Gastrocnemius medialis (tissue), 4 donors: ENCODE results near the gene NSL1. TPM values are rescaled to one million over a fixed set of nuclear protein-coding genes. Genes with fewer than 3 reads are reported as not detected.

Source experiments
- ATAC-seq, 2 donors: fragments of 150-250 bp; one replicate each; pipeline ENCODE4 v1.9.1; 2016
- DNase-seq, 2 donors: peaks; one replicate each; pipeline ENCODE4 v3.0.0-alpha.2; 2019
- H3K27ac ChIP-seq, 4 donors: fragments of 200-600 bp; sonication (generic); 1 replicate in 1 of 4; 2 replicates in 3 of 4; pipeline ENCODE4 v1.5.1; 2016 to 2018; ENCODE audit warnings: mild to moderate bottlenecking in 2 of 4, moderate library complexity in 1 of 4
- H3K27me3 ChIP-seq, 3 donors: fragments of 200-600 bp; sonication (generic) in 2 of 3; 1 replicate in 1 of 3; 2 replicates in 2 of 3; pipeline versions ENCODE4 v1.5.1 to v1.6.0; 2016 to 2019; ENCODE audit warnings: mild to moderate bottlenecking in 1 of 3, moderate library complexity in 1 of 3
- H3K36me3 ChIP-seq, 2 donors: fragments of 200-600 bp; sonication (generic) in 1 of 2; one replicate each; pipeline ENCODE4 v1.5.1; 2017 to 2018
- H3K4me1 ChIP-seq, 2 donors: fragments of 200-600 bp; sonication (generic) in 1 of 2; one replicate each; pipeline ENCODE4 v1.5.1; 2016 to 2017; ENCODE audit warnings: mild to moderate bottlenecking in 2 of 2
- H3K4me3 ChIP-seq, 4 donors: fragments of 200-600 bp; sonication (generic) in 3 of 4; 1 replicate in 1 of 4; 2 replicates in 3 of 4; pipeline ENCODE4 v1.5.1; 2016 to 2019; ENCODE audit warnings: mild to moderate bottlenecking in 2 of 4
- H3K9me3 ChIP-seq, 3 donors: fragments of 200-600 bp; sonication (generic) in 2 of 3; 1 replicate in 1 of 3; 2 replicates in 2 of 3; pipeline ENCODE4 v1.5.1; 2016 to 2019
- POLR2A ChIP-seq, 2 donors: fragments of 450-650 bp; IDR thresholded peaks; one replicate each; pipeline ENCODE4 v1.6.1; 2017; ENCODE audit warnings: antibody characterized with exemption in 2 of 2, mild to moderate bottlenecking in 2 of 2, moderate library complexity in 2 of 2
- in situ Hi-C, 4 donors: fragments of 200-750 bp; cut with MboI; loops; one replicate each; pipeline versions ENCODE4 v1.15.0 to v1.8.0; 2017; ENCODE audit warnings: low sequenced_read_pairs in 4 of 4
- intact Hi-C: fragments of 100-400 bp; cut with DNase I; formaldehyde crosslinking; loops from one replicate; pipeline ENCODE4 v1.15.1; 2023; ENCODE audit warnings: low total_unique reads
- total RNA-seq, 4 donors: library from RNA; depleted of rRNA; stranded (reverse); fragments of >200 nt; gene quantifications; one replicate each; pipeline versions ENCODE4 v1.1.0 to v1.2.3, GENCODE V29; 2016
- TF ChIP-seq, protein P1 (sequence below), 5 experiments: fragments of 450-650 bp in 3 of 5; fragments of 200-600 bp in 2 of 5; sonication (generic) in 2 of 5; IDR thresholded peaks in 4 of 5; conservative IDR thresholded peaks in 1 of 5; 1 replicate in 4 of 5; 2 replicates in 1 of 5; pipeline ENCODE4 v1.5.1; 2016 to 2019; ENCODE audit warnings: antibody characterized with exemption in 5 of 5, mild to moderate bottlenecking in 3 of 5, moderate library complexity in 3 of 5

The NSL1 gene
- total RNA-seq, 4 donors from 2014 or later = 21.3 to 42.6 (median 28.2) TPM

DNA sequence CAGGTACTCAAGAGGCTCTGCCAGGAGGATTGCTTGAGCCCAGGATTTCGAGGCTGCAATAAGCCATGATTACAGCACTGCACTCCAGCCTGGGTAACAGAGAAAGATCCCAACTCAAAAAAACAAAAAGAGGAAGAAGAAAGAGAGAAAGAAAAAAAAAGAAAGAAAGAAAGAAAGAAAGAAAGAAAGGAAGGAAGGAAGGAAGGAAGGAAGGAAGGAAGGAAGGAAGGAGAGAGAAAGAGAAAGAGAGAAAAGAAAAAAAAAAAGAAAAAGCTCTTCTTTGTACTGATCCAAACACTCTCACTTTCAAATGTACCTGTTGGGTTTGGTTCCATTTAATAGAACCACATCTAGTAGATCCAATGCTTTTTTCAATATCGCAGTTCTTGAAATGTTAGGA lies 103.8 kb downstream of the NSL1 start:
- H3K4me3 ChIP-seq = no peak overlapping the region
- H3K4me1 ChIP-seq = no peaks in the 10 kb centered on the region
- ATAC-seq (no peak), DNase-seq (no peak)
- no peak overlapping the region for H3K27ac ChIP-seq
- H3K9me3 ChIP-seq = no peaks in the 10 kb centered on the region
- in situ Hi-C loops = no loop called here
- intact Hi-C loops = no loop called here
- no peaks in the 10 kb centered on the region for H3K36me3 ChIP-seq
- peaks cover 0 to 2% (median 0%) of the 10 kb centered on the region in 3 donors for H3K27me3 ChIP-seq
- TF ChIP-seq, protein P1, sequence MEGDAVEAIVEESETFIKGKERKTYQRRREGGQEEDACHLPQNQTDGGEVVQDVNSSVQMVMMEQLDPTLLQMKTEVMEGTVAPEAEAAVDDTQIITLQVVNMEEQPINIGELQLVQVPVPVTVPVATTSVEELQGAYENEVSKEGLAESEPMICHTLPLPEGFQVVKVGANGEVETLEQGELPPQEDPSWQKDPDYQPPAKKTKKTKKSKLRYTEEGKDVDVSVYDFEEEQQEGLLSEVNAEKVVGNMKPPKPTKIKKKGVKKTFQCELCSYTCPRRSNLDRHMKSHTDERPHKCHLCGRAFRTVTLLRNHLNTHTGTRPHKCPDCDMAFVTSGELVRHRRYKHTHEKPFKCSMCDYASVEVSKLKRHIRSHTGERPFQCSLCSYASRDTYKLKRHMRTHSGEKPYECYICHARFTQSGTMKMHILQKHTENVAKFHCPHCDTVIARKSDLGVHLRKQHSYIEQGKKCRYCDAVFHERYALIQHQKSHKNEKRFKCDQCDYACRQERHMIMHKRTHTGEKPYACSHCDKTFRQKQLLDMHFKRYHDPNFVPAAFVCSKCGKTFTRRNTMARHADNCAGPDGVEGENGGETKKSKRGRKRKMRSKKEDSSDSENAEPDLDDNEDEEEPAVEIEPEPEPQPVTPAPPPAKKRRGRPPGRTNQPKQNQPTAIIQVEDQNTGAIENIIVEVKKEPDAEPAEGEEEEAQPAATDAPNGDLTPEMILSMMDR (IDR thresholded peaks at IDR 0.05 in 4 of 5, conservative IDR thresholded peaks at IDR 0.05 in 1 of 5) = no peak

DNA sequence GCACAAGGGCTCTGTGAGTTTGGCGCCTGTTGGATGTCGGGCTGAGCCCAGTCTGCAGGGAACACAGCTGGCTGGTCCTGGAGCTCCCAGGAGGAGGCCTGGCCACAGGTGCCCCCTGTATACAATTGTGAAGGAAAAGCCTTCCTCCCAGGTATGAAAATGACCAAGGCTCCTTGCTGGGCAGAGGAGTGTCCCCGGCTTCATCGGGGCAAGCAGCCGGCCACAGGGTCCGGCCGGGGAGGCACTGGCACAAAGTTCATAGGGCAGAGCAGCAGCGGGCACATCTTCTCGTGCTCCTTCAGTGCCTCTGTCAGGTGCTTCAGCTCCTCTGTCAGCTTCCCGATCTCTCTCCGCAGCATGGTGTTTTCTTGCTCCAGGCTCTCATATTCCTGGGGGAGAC lies 105.0 kb downstream of the NSL1 start:
- in situ Hi-C loops = no loop called here
- intact Hi-C loops = no loop called here
- TF ChIP-seq, protein P1 (IDR thresholded peaks at IDR 0.05 in 4 of 5, conservative IDR thresholded peaks at IDR 0.05 in 1 of 5) = no peak
- no peak for TF ChIP-seq POLR2A (IDR thresholded peaks at IDR 0.05)

DNA sequence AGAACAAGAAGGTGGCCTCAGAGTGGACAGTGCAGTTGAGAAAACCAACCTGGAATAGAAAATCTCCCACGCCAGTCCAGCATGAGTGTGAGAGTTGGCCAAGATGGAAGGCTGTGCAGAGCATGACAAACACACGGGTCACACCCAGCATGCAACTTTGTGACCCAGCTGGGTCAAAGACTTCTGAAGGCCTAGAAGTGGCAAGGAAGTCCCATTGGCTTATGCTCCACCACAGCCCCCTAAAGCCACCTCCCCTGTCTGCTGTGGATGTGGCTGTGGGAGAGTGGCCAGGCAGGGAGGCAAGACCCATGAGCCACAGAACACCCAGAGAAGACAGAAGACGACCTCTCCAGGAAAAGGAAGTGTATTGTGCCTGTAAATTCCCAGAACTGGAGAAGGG lies 105.5 kb downstream of the NSL1 start:
- Histone ChIP-seq H3K4me1 (no peaks in the 10 kb centered on the region), H3K4me3 (no peak overlapping the region), H3K27ac (no peak overlapping the region), H3K27me3 (peaks cover 0 to 2% (median 0%) of the 10 kb centered on the region in 3 donors), H3K9me3 (no peaks in the 10 kb centered on the region), H3K36me3 (no peaks in the 10 kb centered on the region)
- intact Hi-C loops (no loop called here), in situ Hi-C loops (no loop called here)
- DNase-seq (no peak), ATAC-seq (no peak)
- TF ChIP-seq, protein P1 (IDR thresholded peaks at IDR 0.05 in 4 of 5, conservative IDR thresholded peaks at IDR 0.05 in 1 of 5) = no peak
- TF ChIP-seq POLR2A (IDR thresholded peaks at IDR 0.05) = no peak

More for the DNA sequence above, 105.0 kb downstream of the NSL1 start:
- Histone ChIP-seq H3K36me3 (no peaks in the 10 kb centered on the region), H3K4me1 (no peaks in the 10 kb centered on the region), H3K9me3 (no peaks in the 10 kb centered on the region), H3K27me3 (peaks cover 0 to 2% (median 0%) of the 10 kb centered on the region in 3 donors), H3K27ac (no peak overlapping the region), H3K4me3 (no peak overlapping the region)
- no peak for DNase-seq
- no peak for ATAC-seq

DNA sequence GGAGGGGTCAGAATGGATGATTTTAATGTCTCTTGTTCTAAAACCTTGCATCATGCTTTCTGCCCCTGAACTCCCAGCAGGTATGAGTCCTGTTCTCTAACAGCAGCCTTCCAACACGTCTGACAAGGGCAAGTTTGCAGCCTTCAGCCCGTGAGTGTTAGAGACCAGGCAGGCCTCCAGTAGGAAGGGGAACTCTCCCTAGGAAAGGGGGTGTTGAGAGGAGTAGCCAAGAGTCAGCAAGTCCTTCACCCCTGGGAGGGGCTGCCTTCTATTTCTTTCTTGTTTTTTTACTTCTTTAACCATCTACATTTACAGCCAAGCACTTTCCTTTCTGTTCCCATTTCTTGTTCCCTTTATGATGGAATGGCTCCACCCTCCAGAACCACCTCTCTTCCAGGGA lies 106.1 kb downstream of the NSL1 start:
- Histone ChIP-seq H3K4me1 (no peaks in the 10 kb centered on the region), H3K9me3 (no peaks in the 10 kb centered on the region), H3K36me3 (no peaks in the 10 kb centered on the region), H3K4me3 (no peak overlapping the region), H3K27ac (no peak overlapping the region), H3K27me3 (peaks cover 0 to 2% (median 0%) of the 10 kb centered on the region in 3 donors)
- intact Hi-C loops (no loop called here), in situ Hi-C loops (no loop called here)
- DNase-seq (no peak), ATAC-seq (no peak)
- TF ChIP-seq, protein P1 (IDR thresholded peaks at IDR 0.05 in 4 of 5, conservative IDR thresholded peaks at IDR 0.05 in 1 of 5) = no peak
- TF ChIP-seq POLR2A (IDR thresholded peaks at IDR 0.05) = no peak

DNA sequence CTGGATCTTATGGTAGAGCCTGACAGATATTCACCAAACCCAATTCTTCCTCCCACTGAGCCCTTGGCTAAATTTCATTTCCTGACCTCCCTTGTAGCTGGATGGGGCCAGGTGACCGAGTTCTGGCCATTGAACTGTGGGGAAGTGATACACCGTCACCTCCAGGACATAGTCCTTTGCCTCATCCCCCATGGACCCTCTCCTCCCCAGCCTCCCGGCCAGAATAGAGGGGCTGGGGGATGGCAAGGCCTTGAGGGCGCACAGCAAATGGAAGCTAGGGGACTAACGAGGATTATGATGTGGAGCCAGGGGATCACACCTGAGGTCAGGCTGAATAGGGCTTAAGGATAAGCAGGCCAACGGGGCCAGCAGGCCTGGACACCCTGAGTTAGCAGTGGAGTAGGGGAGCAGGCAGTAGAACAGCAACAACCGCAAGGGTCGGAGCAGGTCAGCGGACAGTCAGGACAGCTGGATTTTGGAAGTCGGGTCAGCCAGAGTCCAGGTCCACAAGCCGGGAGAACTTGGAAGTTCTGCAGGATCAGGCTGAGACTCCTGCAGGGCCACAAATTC lies 107.0 kb downstream of the NSL1 start:
- H3K9me3 ChIP-seq = no peaks in the 10 kb centered on the region
- H3K4me1 ChIP-seq = no peaks in the 10 kb centered on the region
- no peak for DNase-seq
- H3K27me3 ChIP-seq = no peaks in the 10 kb centered on the region
- no peak overlapping the region for H3K4me3 ChIP-seq
- H3K27ac ChIP-seq = no peak overlapping the region
- H3K36me3 ChIP-seq = no peaks in the 10 kb centered on the region
- TF ChIP-seq, protein P1 (IDR thresholded peaks at IDR 0.05 in 4 of 5, conservative IDR thresholded peaks at IDR 0.05 in 1 of 5) = no peak
- no peak for TF ChIP-seq POLR2A (IDR thresholded peaks at IDR 0.05)
- intact Hi-C loops = no loop called here
- ATAC-seq = no peak
- in situ Hi-C loops = no loop called here
